GM19238 (cell line): ENCODE results near the gene ZNF497.
"Not testable (repeated sequence)": the region's sequence is repeated elsewhere in the genome, so short reads cannot be mapped to it uniquely, and the experiment has no call there.

ENCODE experiments used
- DNase-seq: peaks from one replicate; pipeline ENCODE4 v3.0.0; 2011; ENCODE audit warnings: low spot score; ENCODE audit not compliant: insufficient read length

ZNF497 gene

GRCh38 chr19:58394821-58395219, 32.3 kb upstream of the ZNF497 start:
- DNase-seq: no peak

DNA sequence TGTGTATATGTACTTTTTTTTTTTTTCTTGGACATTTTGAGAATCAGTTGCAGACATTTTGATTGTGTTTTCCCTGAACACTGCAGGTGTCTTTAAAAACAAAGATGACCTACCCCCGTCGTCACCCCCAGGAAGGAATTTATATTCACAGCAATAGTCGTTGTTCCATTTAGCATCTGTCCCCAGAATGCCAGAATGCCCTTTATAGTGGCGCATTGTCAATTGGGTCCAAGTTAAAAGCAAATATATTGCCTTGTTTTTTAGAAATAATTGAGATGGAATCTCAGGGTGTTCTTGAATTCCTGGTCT, 31.1 kb upstream of the ZNF497 start:
- no peak for DNase-seq

DNA sequence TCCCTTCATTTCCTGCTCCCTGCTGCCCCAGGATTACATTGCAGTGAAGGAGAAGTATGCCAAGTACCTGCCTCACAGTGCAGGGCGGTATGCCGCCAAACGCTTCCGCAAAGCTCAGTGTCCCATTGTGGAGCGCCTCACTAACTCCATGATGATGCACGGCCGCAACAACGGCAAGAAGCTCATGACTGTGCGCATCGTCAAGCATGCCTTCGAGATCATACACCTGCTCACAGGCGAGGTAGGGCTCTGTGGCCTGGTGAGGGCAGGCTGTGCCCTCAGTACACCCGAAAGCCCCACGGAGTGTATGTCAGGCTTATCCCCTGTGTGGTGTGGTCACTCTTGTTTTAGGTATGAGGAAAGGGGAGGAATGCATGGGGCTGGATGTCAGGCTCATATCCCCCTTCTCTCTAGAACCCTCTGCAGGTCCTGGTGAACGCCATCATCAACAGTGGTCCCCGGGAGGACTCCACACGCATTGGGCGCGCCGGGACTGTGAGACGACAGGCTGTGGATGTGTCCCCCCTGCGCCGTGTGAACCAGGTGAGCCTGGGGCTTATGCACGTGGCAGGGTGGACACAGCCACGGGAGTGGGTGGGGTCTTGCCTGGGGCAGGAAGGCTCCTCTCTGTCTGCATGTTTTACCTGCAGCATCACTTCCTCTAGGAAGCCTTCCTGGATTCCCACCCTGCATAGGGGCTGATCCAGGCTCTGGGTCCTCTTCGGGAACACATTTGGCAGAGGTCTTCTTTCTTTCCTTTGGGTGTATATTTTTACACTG, 30.6 kb upstream of the ZNF497 start:
- DNase-seq: no peak

- no peak for DNase-seq
Measured at GRCh38 chr19:58388175-58388526, 25.6 kb upstream of the ZNF497 start.

DNA sequence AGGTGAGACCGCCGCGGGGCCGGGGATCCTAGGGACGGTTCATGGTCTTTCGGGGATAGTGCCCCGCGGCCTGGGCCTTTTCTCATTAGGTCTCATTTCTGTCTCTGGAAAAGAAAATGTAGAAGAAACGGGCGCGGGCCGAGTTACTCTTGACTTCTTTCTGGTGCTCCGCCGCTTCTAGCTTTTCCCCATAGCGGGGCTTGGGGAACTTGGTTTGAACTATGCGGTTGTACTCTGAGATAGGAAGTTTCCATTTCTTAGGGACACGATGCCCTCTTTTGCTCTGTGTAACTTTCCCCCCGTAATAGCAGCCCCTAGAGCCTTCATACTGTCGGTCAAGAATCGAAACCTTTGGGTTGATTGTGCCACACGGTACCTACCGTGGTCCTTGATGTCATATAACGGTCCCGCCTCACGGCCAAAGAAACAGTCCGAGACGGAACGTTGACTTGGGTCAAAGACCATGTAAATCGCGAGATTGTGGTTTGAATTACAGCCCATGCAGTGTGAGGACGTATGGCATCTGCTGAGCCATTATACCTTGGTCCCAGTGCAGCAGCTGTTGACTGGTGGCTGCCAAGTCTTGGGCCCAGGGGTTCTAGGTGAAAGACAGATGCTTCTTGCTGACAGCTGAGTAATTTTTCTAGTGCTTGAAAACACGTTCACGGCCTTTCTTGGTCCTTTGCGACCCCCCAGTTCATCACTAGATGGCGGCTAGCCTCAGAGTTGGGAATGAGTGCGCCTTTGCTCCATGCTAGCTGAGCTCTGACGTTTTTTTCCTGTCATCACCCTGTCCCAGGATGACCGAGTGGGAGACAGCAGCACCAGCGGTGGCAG, 25.0 kb upstream of the ZNF497 start:
- DNase-seq: no peak

- peak; percentile 99 for DNase-seq
Measured at GRCh38 chr19:58386576-58387337, 24.2 kb upstream of the ZNF497 start, which contains the start of gene RPS5. Gene RPS5 (plus strand): TSS chr19:58387269. CDS start chr19:58388138, 869 bp downstream.

GRCh38 chr19:58385891-58386575, 23.5 kb upstream of the ZNF497 start:
- no peak for DNase-seq

DNA sequence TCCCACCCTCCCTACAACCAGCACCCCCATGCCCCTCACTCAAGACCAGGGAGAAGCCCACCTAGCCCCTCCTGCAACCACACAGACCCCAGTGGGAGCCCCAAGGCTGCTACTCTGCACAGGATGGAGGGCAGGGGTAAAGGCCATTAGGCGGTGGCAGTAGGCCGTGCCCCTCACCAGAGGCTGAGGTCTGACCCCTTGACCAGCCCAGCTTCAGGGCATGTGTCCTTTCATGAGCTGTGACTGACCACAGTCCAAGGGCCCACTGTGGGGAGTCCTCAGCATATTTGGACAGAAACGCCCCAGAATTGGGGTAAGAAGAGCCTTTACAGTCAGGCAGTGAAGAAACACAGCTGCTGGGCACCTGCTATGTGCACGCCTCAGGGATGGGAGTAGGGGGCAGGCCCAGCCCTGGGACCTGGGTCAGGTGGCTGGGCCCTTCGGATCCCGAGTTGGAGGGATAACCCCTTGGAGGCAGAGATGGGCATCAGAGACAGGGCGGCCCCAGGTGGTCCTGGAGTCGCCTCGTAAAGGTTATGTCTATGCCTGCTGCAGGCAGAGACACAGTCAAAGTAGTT, 22.9 kb upstream of the ZNF497 start:
- DNase-seq: no peak

GRCh38 chr19:58382997-58383603, 20.5 kb upstream of the ZNF497 start:
- no peak for DNase-seq

GRCh38 chr19:58381460-58382212, 19.1 kb upstream of the ZNF497 start:
- no peak for DNase-seq

DNA sequence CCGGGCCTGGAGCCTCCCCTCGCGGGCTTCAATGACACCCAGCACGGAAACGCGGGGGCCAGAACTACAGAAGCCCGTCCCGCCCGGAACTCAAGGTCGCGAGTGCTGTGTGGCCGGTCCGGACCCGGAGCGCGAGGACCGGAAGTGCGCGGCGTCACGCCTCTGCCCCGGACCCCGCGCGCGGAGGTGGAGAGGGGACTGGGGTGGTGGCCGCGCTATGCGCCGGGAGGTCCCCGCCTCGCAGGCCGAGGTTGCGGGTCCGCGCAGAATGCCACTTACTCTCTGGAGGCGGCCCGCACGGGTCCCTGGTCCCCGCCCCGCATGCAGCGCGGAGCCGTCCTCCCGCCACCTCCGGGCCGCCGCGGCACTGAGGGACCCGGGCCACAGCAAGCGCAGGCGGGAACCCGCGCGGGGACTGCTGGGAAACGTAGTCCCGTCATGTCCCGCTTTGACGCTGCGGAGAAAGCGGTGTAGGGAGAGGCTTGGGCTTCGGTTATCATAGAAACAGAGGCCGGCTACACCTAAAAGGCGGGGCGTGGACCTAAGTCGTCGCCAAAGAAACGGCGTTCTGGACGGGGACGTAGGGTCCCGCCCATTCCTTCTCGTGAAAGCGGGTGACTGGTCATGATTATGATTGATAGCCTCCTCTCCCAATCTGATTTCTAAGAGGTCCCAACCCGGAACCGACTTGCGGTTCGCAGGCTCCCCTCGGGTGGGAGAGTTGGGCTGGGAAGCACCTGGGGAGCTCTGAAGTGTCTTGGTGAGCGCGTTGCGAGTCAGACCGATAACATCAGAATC, 18.3 kb upstream of the ZNF497 start, which contains the start of gene ZNF837:
TSS of gene ZNF837 (minus strand) at position 369 of the 798 bp plus-strand sequence. CDS start 11,698 bp downstream, outside the sequence.
- DNase-seq: peak; percentile 95

- no peak for DNase-seq
Measured at GRCh38 chr19:58380037-58380661, 17.6 kb upstream of the ZNF497 start.

GRCh38 chr19:58379246-58379645, 16.7 kb upstream of the ZNF497 start:
- no peak for DNase-seq

DNA sequence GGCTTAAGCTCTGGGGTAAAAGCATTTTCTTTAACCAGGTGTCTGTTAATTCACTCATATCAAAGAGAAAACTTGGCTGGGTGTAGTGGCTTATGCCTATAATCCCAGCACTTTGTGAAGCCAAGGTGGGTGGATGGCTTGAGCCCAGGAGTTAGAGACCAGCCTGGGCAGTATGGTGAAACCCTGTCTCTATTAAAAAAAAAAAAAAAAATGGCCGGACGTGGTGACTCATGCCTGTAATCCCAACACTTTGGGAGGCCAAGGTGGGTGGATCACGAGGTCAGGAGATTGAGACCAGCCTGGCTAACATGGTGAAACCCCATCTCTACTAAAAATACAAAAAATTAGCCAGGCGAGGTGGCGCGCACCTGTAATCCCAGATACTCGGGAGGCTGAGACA, 14.2 kb upstream of the ZNF497 start:
- DNase-seq: not testable (repeated sequence)

- DNase-seq: no peak
Measured at GRCh38 chr19:58374200-58374599, 11.6 kb upstream of the ZNF497 start.

DNA sequence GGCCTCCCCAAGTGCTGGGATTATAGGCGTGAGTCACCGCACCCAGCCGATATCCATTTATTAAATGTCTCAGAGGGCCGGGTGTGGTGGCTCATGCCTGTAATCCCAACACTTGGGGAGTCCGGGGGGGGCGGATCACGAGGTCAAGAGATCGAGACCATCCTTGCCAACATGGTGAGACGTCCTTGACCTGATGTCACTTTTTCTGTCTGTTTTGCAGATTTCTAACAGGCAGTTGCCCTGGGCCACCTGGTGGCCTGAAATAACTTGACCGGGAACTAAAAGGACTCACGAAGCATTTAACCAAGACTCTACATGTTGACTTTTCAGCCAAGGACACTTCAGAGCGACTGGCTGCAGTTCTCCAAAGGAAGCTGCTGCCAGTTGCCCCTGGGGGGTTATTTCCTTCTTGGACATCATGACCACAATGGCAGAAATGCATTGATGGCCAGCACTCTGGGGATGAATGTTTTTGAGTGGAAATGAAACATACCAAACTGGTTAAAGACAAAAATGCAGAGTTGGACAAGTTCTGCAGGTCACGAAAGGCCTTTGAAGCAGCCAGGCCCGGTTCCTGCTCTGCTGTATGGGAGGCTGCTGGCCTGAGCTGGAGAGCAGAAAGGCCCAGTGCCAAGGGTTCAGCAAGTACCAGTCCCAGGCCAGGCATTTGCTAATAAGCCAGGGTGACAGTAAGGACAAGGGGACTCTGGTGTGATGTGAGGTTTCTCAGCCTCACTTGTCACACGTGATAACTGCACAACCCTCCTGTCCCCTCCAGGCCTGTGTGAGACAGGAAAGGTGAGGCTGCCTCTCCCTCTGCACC, 10.0 kb upstream of the ZNF497 start:
- DNase-seq: no peak

DNA sequence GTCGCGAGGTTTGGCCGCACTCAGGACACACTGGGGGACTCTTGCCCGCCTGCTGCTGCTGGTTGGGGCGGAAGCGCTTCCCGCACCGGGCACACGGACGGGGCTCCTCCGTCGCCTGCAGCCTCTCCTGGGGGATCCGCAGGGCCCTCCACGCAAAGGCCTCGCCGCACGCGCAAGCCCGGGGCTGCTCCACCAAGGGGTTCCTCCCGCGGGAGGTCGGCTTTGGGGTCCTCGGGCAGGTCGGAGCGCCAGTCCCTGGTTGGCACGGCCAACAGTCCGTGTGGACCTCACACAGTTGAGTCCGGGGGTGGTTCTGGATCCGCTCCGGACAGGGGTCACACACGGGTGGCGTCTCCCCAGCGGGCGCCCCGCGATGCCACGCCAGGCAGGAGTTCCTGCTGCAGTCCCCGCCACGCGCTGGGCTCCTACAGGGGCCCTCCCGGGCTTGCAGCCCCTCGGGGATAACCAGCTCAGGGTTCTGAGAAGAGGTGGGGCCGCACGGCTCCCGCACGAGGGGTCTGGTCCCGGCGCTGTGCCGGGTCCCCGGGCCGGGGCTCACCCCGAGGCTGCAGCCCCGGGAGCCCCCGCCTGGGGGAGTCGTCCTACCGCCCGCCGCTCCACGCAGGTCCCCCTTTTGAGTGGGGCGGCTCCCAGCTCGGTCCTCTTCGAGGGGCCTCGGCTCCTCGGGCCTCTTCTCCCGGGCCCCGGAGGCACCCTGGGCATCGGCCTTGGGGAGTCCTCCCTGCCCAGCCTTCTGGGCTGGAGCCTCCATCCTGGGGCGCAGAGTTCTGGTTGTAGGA, 6.2 kb upstream of the ZNF497 start:
- DNase-seq: no peak
